Measurements from ENCODE around the gene LRFN3. TPM values are rescaled to one million over a fixed set of nuclear protein-coding genes. Genes with fewer than 3 reads are reported as not detected.

The LRFN3 gene
- total RNA-seq, 2 donors from 2014 or later = 7.6 to 9.7 TPM

DNA sequence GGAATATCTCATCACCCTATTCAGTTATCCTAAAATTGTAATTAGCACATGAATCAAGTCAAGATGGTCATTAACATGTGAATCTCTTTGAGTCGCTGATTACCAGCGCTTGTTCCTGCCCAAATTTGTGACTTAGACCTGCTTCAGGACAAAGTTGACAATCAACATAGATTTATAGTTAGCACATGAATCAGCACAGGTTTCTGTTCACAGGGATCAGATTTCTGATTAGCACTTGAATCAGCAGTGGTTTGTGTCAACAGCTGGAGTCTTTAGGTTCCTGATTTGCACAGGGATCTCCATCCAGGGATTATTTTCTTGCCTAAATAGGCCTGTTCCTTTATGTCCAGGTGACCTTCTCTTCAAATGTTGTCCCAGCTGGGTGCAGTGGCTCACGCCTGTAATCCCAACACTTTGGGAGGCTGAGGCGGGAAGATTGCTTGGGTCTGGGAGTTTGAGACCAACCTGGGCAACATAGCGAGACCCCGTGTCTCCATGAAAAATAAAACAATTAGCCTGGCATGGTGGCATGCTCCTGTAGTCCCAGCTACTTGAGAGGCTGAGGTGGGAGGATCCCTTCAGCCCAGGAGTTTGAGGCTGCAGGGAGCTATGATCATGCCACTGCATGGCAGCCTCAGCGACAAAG, 3.8 kb upstream of the LRFN3 start:
- DNase-seq = no peak
- intact Hi-C loops (cut with DNase I) = loop anchor here (2.0 to 10.0 kb wide), 5 partner anchors 50 to 238 kb away; partner anchors contain the start of genes ARHGAP33 (in 1 of the 2), IGFLR1 (in 1 of the 2), KMT2B (in 1 of the 2) and LIN37 (in 1 of the 2)

GRCh38 chr19:35936738-35937268, 629 bp downstream of the LRFN3 start:
- intact Hi-C loops (cut with DNase I) = loop anchor here (10.0 kb wide), 3 partner anchors 162 to 222 kb away; partner anchors contain the start of genes ARHGAP33 (in 1 of the 2), IGFLR1 (in 1 of the 2), KMT2B (in 1 of the 2) and LIN37 (in 1 of the 2)
- no peak for DNase-seq
- ATAC-seq = no peak

More for the DNA sequence above, 3.8 kb upstream of the LRFN3 start:
- ATAC-seq = no peak

DNA sequence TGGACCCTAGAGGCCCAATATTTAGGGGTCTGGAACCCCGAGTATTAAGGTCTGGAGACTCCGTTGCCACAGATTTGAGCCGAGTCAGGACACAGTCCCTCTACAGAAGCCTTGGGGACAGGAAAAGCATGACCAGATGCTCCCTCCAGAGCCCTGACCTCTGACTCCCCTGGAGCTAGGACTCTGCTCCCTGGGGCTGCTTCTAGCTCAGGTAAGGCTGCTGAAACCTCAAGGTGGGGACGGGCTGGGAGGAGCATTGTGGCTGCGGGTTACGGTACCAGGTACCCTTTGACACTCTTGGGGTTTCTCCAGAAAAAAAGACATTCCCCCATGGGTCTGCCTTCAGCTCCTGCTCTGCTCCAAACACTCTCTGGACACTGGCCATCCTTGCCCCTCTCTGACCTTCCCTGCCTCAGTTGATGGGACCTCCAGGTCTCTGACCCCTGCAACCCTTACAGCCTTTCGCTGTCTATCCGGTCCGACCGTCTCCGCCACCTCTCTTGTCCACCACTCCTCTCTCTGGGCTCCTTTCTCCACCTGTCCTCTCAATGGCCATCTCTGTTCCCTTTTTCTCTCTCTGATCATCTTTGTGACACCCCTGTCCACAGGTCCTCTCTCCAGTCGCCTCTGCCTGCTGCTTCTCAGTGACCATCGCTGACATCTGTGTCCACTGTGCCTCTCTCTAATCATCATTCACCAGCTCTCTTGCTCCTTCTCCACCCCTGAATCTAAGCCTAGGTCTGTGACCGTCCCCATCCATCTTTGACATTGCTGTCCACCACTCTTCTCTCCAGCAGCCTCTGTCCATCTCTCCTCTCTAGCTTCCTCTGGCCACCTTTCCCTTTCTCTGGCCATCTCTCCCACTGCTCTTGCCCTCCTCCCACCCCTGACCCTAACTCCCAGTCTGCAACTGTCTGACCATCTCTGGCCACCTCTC, 1.4 kb downstream of the LRFN3 start:
- DNase-seq (no peak), ATAC-seq (peak in 1 of 2 donors; percentile 3)

GRCh38 chr19:35938282-35939224, 2.4 kb downstream of the LRFN3 start:
- ATAC-seq = no peak
- intact Hi-C loops (cut with DNase I) = loop anchor here (10.0 kb wide), 3 partner anchors 164 to 224 kb away; partner anchors contain the start of genes ARHGAP33 (in 1 of the 2), IGFLR1 (in 1 of the 2), KMT2B (in 1 of the 2) and LIN37 (in 1 of the 2)
- no peak for DNase-seq

More for the DNA sequence above, 1.4 kb downstream of the LRFN3 start:
- intact Hi-C loops (cut with DNase I) = loop anchor here (10.0 kb wide), 3 partner anchors 163 to 223 kb away; partner anchors contain the start of genes ARHGAP33 (in 1 of the 2), IGFLR1 (in 1 of the 2), KMT2B (in 1 of the 2) and LIN37 (in 1 of the 2)

GRCh38 chr19:35939307-35940077, 3.3 kb downstream of the LRFN3 start:
- intact Hi-C loops (cut with DNase I) = loop anchor here (10.0 kb wide), 3 partner anchors 165 to 225 kb away; partner anchors contain the start of genes ARHGAP33 (in 1 of the 2), IGFLR1 (in 1 of the 2), KMT2B (in 1 of the 2) and LIN37 (in 1 of the 2)

GRCh38 chr19:35940078-35940775, 4.1 kb downstream of the LRFN3 start:
- no peak for ATAC-seq
- DNase-seq = no peak
- intact Hi-C loops (cut with DNase I) = no loop called here

More at GRCh38 chr19:35939307-35940077, 3.3 kb downstream of the LRFN3 start:
- ATAC-seq = no peak
- DNase-seq = no peak

DNA sequence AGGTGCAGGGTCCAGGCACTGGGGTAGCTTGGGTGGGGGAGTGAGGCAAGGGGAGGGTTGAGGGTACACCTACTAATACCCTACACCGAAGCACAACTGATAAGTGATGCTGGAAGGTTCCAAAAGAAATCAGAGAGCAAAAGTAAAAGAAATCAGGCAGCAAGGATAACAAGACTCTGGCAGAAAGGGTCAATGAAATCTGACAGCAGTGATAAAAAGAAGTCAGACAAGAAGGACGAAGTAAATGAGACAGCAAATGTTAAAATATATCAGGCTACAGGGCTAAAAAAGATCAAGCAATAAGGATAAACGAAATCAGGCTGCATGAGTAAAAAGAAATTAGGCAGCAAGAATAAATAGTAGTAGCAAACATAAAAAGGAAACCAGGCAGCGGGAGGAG, 4.7 kb downstream of the LRFN3 start:
- intact Hi-C loops (cut with DNase I) = no loop called here
- no peak for DNase-seq
- ATAC-seq = no peak

GRCh38 chr19:35942235-35942634, 6.1 kb downstream of the LRFN3 start:
- DNase-seq = no peak
- ATAC-seq = no peak
- intact Hi-C loops (cut with DNase I) = no loop called here

GRCh38 chr19:35943321-35944301, 7.4 kb downstream of the LRFN3 start:
- no peak for ATAC-seq
- intact Hi-C loops (cut with DNase I) = no loop called here
- no peak for DNase-seq

DNA sequence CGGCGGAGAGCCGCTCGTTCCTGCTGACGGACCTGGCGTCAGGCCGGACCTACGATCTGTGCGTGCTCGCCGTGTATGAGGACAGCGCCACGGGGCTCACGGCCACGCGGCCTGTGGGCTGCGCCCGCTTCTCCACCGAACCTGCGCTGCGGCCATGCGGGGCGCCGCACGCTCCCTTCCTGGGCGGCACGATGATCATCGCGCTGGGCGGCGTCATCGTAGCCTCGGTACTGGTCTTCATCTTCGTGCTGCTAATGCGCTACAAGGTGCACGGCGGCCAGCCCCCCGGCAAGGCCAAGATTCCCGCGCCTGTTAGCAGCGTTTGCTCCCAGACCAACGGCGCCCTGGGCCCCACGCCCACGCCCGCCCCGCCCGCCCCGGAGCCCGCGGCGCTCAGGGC, 8.4 kb downstream of the LRFN3 start:
- intact Hi-C loops (cut with DNase I) = no loop called here
- no peak for ATAC-seq
- no peak for DNase-seq

GRCh38 chr19:35945121-35945790, 9.1 kb downstream of the LRFN3 start:
- intact Hi-C loops (cut with DNase I) = no loop called here
- DNase-seq (no peak), ATAC-seq (no peak)

DNA sequence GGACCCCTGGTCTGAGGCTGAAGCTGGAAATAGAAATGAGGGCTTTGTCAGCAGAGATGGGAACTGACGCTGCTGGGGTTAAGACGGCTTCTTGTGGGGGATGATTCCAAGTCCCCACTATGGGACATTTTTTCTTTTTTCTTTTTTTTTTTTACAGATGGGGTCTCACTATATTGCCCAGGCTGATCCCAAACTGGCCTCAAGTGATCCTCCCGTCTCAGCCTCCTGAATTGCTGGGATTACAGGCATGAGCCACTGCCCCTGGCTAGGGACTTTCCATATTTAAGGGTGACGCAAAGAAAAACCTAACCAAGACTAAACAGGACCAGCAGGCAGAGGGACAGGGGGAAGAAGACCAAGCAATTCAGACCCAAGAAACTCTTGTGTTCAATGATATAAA, 10.0 kb downstream of the LRFN3 start:
- intact Hi-C loops (cut with DNase I) = no loop called here
- DNase-seq (no peak), ATAC-seq (no peak)

- intact Hi-C loops (cut with DNase I) = no loop called here
- ATAC-seq (no peak), DNase-seq (no peak)
Observed at GRCh38 chr19:35949131-35949530, 13.0 kb downstream of the LRFN3 start.

DNA sequence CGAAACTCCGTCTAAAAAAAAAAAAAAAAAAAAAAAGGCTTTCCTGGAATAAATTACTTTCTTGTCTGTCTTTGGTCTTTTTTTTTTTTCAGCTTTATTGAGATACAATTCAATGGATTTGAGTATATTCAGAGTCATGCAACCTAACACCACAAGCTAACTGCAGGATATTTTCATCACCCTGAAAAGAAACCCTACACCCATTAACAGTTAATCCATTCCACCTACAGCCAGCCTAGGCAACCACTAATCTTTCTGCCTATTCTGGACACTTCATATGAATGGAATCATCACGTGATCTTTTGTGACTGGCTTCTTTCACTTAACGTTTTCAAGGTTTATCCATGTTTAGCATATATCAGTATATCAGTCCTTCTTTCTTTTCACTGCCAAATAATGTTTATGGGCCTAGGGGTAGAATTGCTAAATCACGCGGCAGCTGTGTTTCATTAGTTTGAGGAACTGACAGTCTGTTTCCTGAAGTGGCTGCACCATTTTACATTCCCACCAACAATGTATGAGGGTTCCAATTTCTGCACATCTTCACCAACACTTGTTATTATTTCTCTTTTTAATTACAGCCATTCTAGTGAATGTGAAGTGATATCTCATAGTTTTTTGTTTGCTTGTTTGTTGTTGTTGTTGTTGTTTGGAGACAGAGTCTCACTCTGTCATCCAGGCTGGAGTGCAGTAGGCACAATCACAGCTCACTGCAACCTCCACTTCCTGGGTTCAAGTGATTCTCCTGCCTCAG, 19.9 kb downstream of the LRFN3 start:
- intact Hi-C loops (cut with DNase I) = no loop called here
- ATAC-seq (no peak), DNase-seq (no peak)

Data from left cardiac atrium (tissue), 4 donors.